Chondrocyte (in vitro differentiated cells): ENCODE measurements around the gene ZSCAN18. TPM values are rescaled to one million over a fixed set of nuclear protein-coding genes. Genes with fewer than 3 reads are reported as not detected.

Experiments used
- DNase-seq: peaks from one replicate; pipeline ENCODE4 v3.0.0; 2021; ENCODE audit warnings: mixed read lengths, low spot score
- H3K27ac Mint-ChIP-seq: one replicate; pipeline ENCODE4 v1.8.0; 2021; ENCODE audit warnings: mild to moderate bottlenecking, moderate library complexity, mixed read lengths; ENCODE audit not compliant: unreplicated experiment
- H3K27me3 Mint-ChIP-seq: 2 replicates; pipeline ENCODE4 v1.8.0; 2021; ENCODE audit warnings: low read depth, mixed read lengths
- H3K36me3 Mint-ChIP-seq: 2 replicates; pipeline ENCODE4 v1.8.0; 2021; ENCODE audit warnings: low read depth, mixed read lengths
- H3K4me1 Mint-ChIP-seq: 2 replicates; pipeline ENCODE4 v1.8.0; 2021; ENCODE audit warnings: low read depth, mild to moderate bottlenecking, mixed read lengths
- H3K4me3 Mint-ChIP-seq: one replicate; pipeline ENCODE4 v1.8.0; 2021; ENCODE audit warnings: mild to moderate bottlenecking, moderate library complexity, mixed read lengths; ENCODE audit not compliant: unreplicated experiment
- H3K9me3 Mint-ChIP-seq: 2 replicates; pipeline ENCODE4 v1.8.0; 2021; ENCODE audit warnings: low read depth, mixed read lengths
- CTCF ChIP-seq: fragments of 200-600 bp; sonication (generic); IDR thresholded peaks from 2 replicates; pipeline ENCODE4 v1.5.0; 2021; ENCODE audit warnings: antibody characterized with exemption, mild to moderate bottlenecking, moderate library complexity
- total RNA-seq: library from RNA; stranded (reverse); gene quantifications from 3 replicates; pipeline ENCODE4 v1.2.1, GENCODE V29; 2021

The ZSCAN18 gene
- total RNA-seq, 1 donor from 2014 or later: 39.4 TPM

GRCh38 chr19:58085348-58085875 lies 12.6 kb downstream of the ZSCAN18 start:
- H3K27ac Mint-ChIP-seq: no peak overlapping the region
- H3K36me3 Mint-ChIP-seq: peaks cover 41% of the 10 kb centered on the region
- DNase-seq: no peak
- H3K4me3 Mint-ChIP-seq: no peak overlapping the region
- no peak for TF ChIP-seq CTCF
- H3K27me3 Mint-ChIP-seq: no peaks in the 10 kb centered on the region
- peaks cover 32% of the 10 kb centered on the region for H3K9me3 Mint-ChIP-seq
- no peaks in the 10 kb centered on the region for H3K4me1 Mint-ChIP-seq

DNA sequence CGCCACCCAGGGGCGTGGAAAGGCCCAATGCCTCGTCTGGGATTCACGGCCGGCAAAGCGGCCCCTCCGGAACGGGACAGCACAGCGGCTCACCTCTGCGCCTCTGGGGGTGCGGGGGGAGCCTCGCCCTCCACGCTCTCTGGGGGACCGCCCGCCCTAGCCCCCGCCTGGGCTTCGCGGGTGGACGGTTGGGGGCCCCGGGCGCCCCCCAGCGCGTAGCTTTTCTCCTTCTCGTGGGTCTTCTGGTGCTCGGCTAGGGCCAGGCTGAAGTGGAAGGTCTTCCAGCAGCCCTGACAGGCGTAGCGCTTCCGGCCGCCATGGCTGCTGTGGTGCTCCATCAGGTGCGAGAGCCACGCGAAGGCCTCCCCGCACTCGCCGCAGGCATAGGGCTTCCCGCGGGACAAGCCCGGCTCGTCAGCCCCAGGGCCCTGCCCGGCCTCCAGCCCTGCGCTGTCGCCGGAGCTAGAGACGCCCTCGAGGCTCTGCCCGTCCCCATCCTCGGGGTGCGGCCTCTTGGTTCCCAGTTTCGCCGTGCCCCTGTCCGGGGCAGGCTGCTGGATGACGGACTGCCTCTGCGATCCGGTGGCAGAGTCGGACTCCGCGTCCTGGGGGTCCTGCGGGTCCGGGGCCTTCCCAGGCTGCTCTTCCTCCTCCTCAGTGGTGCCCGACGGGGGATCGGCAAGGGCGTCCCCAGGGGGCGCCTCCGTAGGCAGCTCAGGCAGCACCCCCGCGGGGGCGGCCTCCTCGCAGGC lies 13.3 kb downstream of the ZSCAN18 start:
- H3K27me3 Mint-ChIP-seq: no peaks in the 10 kb centered on the region
- no peak overlapping the region for H3K4me3 Mint-ChIP-seq
- peaks cover 39% of the 10 kb centered on the region for H3K9me3 Mint-ChIP-seq
- no peak for TF ChIP-seq CTCF
- peaks cover 40% of the 10 kb centered on the region for H3K36me3 Mint-ChIP-seq
- H3K27ac Mint-ChIP-seq: no peak overlapping the region
- H3K4me1 Mint-ChIP-seq: no peaks in the 10 kb centered on the region
- no peak for DNase-seq

DNA sequence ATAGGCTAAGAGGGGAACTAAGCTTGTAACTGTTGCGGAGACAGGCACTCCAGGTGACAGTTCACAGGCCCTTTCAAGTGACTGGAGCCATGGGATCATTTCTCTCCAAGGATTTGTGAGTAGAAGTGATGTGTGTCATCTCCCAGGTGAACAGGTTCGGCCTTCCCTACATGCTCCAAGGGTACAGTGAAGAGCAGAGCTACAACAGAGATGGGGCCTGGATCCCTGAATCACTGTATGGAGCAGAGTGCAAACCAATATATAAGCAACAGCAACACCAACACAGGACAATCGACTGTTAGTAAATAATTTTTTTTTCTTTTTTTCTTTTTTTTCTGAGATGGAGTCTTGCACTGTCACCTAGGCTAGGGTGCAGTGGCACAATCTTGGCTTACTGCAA lies 15.0 kb downstream of the ZSCAN18 start:
- Mint-ChIP-seq H3K27me3 (no peaks in the 10 kb centered on the region), H3K36me3 (peaks cover 30% of the 10 kb centered on the region), H3K4me3 (no peak overlapping the region), H3K9me3 (peaks cover 42% of the 10 kb centered on the region), H3K27ac (no peak overlapping the region), H3K4me1 (no peaks in the 10 kb centered on the region)
- no peak for TF ChIP-seq CTCF
- no peak for DNase-seq

DNA sequence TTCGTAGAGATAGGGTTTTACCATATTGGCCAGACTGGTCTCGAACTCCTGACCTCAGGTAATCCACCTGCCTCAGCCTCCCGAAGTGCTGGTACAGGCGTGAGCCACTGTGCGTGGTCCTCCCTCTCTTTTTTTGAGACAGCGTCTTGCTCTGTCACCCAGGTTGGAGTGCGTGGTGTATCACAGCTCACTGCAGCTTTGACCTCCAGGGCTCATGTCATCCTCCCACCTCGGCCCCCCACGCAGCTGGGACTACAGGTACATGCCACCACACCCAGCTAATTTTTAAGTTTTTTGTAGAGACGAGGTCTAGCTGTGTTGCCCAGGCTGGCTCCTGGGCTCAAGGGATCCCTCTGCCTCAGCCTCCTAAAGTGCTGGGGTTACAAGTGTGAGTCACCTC lies 18.2 kb downstream of the ZSCAN18 start:
- no peak for TF ChIP-seq CTCF
- Mint-ChIP-seq H3K36me3 (peaks cover 17% of the 10 kb centered on the region), H3K4me1 (no peaks in the 10 kb centered on the region), H3K27ac (no peak overlapping the region), H3K9me3 (peaks cover 47% of the 10 kb centered on the region), H3K4me3 (no peak overlapping the region), H3K27me3 (no peaks in the 10 kb centered on the region)
- DNase-seq: no peak

DNA sequence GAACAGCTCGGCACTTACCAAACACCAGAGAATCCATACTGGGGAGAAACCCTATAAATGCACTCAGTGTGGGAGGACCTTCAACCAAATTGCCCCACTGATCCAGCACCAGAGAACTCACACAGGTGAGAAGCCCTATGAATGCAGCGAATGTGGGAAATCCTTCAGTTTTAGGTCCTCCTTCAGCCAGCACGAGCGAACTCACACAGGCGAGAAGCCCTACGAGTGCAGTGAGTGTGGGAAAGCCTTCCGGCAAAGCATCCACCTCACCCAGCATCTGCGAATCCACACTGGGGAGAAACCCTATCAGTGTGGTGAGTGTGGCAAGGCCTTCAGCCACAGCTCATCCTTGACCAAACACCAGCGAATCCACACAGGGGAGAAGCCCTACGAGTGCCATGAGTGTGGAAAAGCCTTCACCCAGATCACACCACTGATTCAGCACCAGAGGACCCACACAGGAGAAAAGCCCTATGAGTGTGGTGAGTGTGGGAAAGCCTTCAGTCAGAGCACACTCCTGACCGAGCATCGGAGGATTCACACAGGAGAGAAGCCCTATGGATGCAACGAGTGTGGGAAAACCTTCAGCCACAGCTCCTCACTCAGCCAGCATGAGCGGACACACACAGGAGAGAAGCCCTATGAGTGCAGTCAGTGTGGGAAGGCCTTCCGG lies 30.7 kb downstream of the ZSCAN18 start:
- Mint-ChIP-seq H3K27me3 (no peaks in the 10 kb centered on the region), H3K4me3 (no peak overlapping the region), H3K27ac (no peak overlapping the region), H3K4me1 (no peaks in the 10 kb centered on the region), H3K9me3 (peaks cover 81% of the 10 kb centered on the region), H3K36me3 (peaks cover 62% of the 10 kb centered on the region)
- TF ChIP-seq CTCF: no peak
- DNase-seq: no peak
